GM12878 (cell line): ENCODE measurements around the gene FAF1. TPM values are rescaled to one million over a fixed set of nuclear protein-coding genes. Genes with fewer than 3 reads are reported as not detected.
A peak's percentile ranks its signal among the peaks of the same experiment; 100 is the strongest.

Experiments used
- ATAC-seq: fragments of 200-7000 bp; cut with Tn5 transposase; 3 replicates; pipeline ENCODE4 v1.9.1; 2020; ENCODE audit warnings: mild to moderate bottlenecking, moderate library complexity
- BruUV-seq: library from RNA; stranded (reverse); fragments of 400-500 nt; replicated peaks from 2 replicates; lab custom pipeline; 2021; lab: Mats Ljungman, UMichigan
- CTCF ChIA-PET: fragments of 300-600 bp; sonication (Branson Sonifier 250); formaldehyde crosslinking; extraction: SDS; loops from one replicate; lab custom pipeline; 2021; ENCODE audit warnings: inconsistent platforms; lab: Yijun Ruan, JAX
- POLR2A ChIA-PET: fragments of 350-600 bp; formaldehyde crosslinking; extraction: SDS; loops from one replicate; lab custom pipeline; 2021; ENCODE audit warnings: inconsistent platforms; lab: Charles Lee
- RAD21 ChIA-PET: fragments of 300-600 bp; sonication (Branson Sonifier 250); formaldehyde crosslinking; loops from one replicate; lab custom pipeline; 2023; ENCODE audit warnings: antibody characterized with exemption; ENCODE audit not compliant: unreplicated experiment; lab: Charles Lee
- SMC1A ChIA-PET: fragments of 300-600 bp; sonication (Branson Sonifier 250); formaldehyde crosslinking; loops from one replicate; lab custom pipeline; 2023; ENCODE audit not compliant: unreplicated experiment, uncharacterized antibody; lab: Charles Lee
- DNase-seq: peaks from one replicate; pipeline ENCODE4 v3.0.0-alpha.2; 2011; ENCODE audit warnings: low read depth, low spot score
- FAIRE-seq: peaks from 3 replicates; lab custom pipeline; 2011; peaks lifted over from hg19 to GRCh38; lab: Jason Lieb, UNC
- H2AFZ ChIP-seq: 2 replicates; pipeline ENCODE4 v1.6.0; 2011; ENCODE audit warnings: low read depth, low read length, control low read depth; ENCODE audit not compliant: control insufficient read depth
- H3K27ac ChIP-seq: 2 replicates; pipeline ENCODE4 v1.5.1; 2011; ENCODE audit warnings: control low read depth; ENCODE audit not compliant: control insufficient read depth, insufficient read depth
- H3K27me3 ChIP-seq, 2 experiments: replicated peaks in 1 of 2; 2 replicates each; pipeline versions ENCODE4 v1.6.0 to v1.6.1; 2011; ENCODE audit warnings: low read length in 1 of 2; ENCODE audit not compliant: control insufficient read depth in 2 of 2, insufficient read depth in 2 of 2
- H3K36me3 ChIP-seq, 2 experiments: 2 replicates each; pipeline ENCODE4 v1.5.1; 2011; ENCODE audit warnings: low read length in 1 of 2; ENCODE audit not compliant: control insufficient read depth in 2 of 2, insufficient read depth in 2 of 2
- H3K4me1 ChIP-seq: 2 replicates; pipeline ENCODE4 v1.6.1; 2011; ENCODE audit warnings: mild to moderate bottlenecking, low read length, moderate library complexity, mixed read lengths; ENCODE audit not compliant: control insufficient read depth, insufficient read depth
- H3K4me2 ChIP-seq: 2 replicates; pipeline ENCODE4 v1.6.0; 2011; ENCODE audit warnings: control low read depth; ENCODE audit not compliant: control insufficient read depth, insufficient read depth
- H3K4me3 ChIP-seq: fragments of 200-600 bp; sonication (generic); 2 replicates; pipeline ENCODE4 v1.5.1; 2016
- H3K79me2 ChIP-seq: 2 replicates; pipeline ENCODE4 v1.6.0; 2011; ENCODE audit warnings: low read length; ENCODE audit not compliant: control insufficient read depth, insufficient read depth
- H3K9ac ChIP-seq: 2 replicates; pipeline ENCODE4 v1.8.0; 2011; ENCODE audit warnings: low read length, control low read depth, mixed read lengths; ENCODE audit not compliant: control insufficient read depth, insufficient read depth
- H3K9me3 ChIP-seq: replicated peaks from 3 replicates; pipeline ENCODE4 v1.5.1; 2011; ENCODE audit warnings: mild to moderate bottlenecking, low read length; ENCODE audit not compliant: control insufficient read depth, insufficient read depth
- H4K20me1 ChIP-seq: 2 replicates; pipeline ENCODE4 v1.6.0; 2011; ENCODE audit not compliant: control insufficient read depth, insufficient read depth
- CBFB ChIP-seq: IDR thresholded peaks from 2 replicates; pipeline ENCODE4 v1.6.1; 2016; ENCODE audit warnings: antibody characterized with exemption, low read depth
- CREB1 ChIP-seq: IDR thresholded peaks from 2 replicates; pipeline ENCODE4 v1.6.1; 2012; ENCODE audit warnings: low read depth, mild to moderate bottlenecking, inconsistent platforms
- HDAC2 ChIP-seq: fragments of 200-600 bp; sonication (generic); IDR thresholded peaks from 2 replicates; pipeline ENCODE4 v1.6.1; 2017
- IKZF1 ChIP-seq: fragments of 450-650 bp; conservative IDR thresholded peaks from 2 replicates; pipeline ENCODE4 v1.6.1; 2017; ENCODE audit warnings: antibody characterized with exemption, mild to moderate bottlenecking
- JUND ChIP-seq: IDR thresholded peaks from 2 replicates; pipeline ENCODE4 v1.6.1; 2012; ENCODE audit warnings: low read depth, mild to moderate bottlenecking, low read length, improper control_type of control experiment, moderate library complexity
- NR2C1 ChIP-seq: fragments of 450-650 bp; IDR thresholded peaks from 2 replicates; pipeline ENCODE4 v1.6.1; 2017; ENCODE audit warnings: antibody characterized with exemption, mild to moderate bottlenecking, moderate library complexity
- PRDM15 ChIP-seq: fragments of 450-650 bp; formaldehyde crosslinking; IDR thresholded peaks from 2 replicates; pipeline ENCODE4 v1.4.0; 2020; ENCODE audit warnings: mild to moderate bottlenecking, moderate library complexity
- RAD21 ChIP-seq: IDR thresholded peaks from 2 replicates; pipeline ENCODE4 v1.6.1; 2011; ENCODE audit warnings: mild to moderate bottlenecking, low read depth, low read length, moderate library complexity; ENCODE audit not compliant: insufficient read depth
- RAD51 ChIP-seq: fragments of 450-650 bp; IDR thresholded peaks from 2 replicates; pipeline ENCODE4 v1.6.1; 2016; ENCODE audit warnings: moderate library complexity, mild to moderate bottlenecking, inconsistent platforms
- RB1 ChIP-seq: fragments of 450-650 bp; formaldehyde crosslinking; IDR thresholded peaks from 2 replicates; pipeline ENCODE4 v1.6.1; 2017; ENCODE audit warnings: mild to moderate bottlenecking, borderline replicate concordance
- RFX5 ChIP-seq: IDR thresholded peaks from 2 replicates; pipeline ENCODE4 v1.6.1; 2011; ENCODE audit warnings: low read depth, low read length, improper control_type of control experiment
- RUNX3 ChIP-seq: IDR thresholded peaks from 2 replicates; pipeline ENCODE4 v1.6.1; 2012; ENCODE audit warnings: low read length, inconsistent platforms
- YBX1 ChIP-seq: fragments of 450-650 bp; IDR thresholded peaks from 2 replicates; pipeline ENCODE4 v1.6.1; 2016; ENCODE audit warnings: antibody characterized with exemption
- ZBTB40 ChIP-seq: fragments of 450-650 bp; IDR thresholded peaks from 2 replicates; pipeline ENCODE4 v1.6.1; 2016; ENCODE audit warnings: mild to moderate bottlenecking, moderate library complexity, borderline replicate concordance
- WGBS: methylation state at CpG from one replicate; pipeline ENCODE4 v1.1.6; 2016; ENCODE audit warnings: low lambda C conversion rate; ENCODE audit not compliant: insufficient replicate concordance, insufficient coverage; ENCODE audit errors: missing lambda C conversion rate; 5-methylcytosine and 5-hydroxymethylcytosine counted together
- in situ Hi-C: fragments of 300-500 bp; cut with MboI; formaldehyde crosslinking; loops from 9 replicates; pipeline ENCODE4 v1.14.3; 2018; ENCODE audit warnings: mixed read lengths
- intact Hi-C: fragments of 100-400 bp; cut with micrococcal nuclease; formaldehyde crosslinking; loops from one replicate; pipeline ENCODE4 v1.14.2; 2022; ENCODE audit not compliant: unreplicated experiment
- polyA plus RNA-seq, 11 experiments: library from polyadenylated mRNA; depleted of rRNA in 4 of 11; unstranded in 6 of 11; stranded (reverse) in 5 of 11; fragments of >200 nt; fragmentation: Nextera tagmentation in 4 of 11; fragmentation: Illumina TruSeq in 1 of 11; extraction: Ambion mirVana in 4 of 11; extraction: Trizol in 1 of 11; gene quantifications; 1 replicate in 1 of 11; 2 replicates in 10 of 11; pipeline versions ENCODE4 v1.2.1 to v1.2.3, GENCODE V29; 2011 to 2016; ENCODE audit warnings: inconsistent platforms in 2 of 11, missing spikeins in 2 of 11, low read depth in 1 of 11
- total RNA-seq, 4 experiments: library from RNA; depleted of rRNA in 3 of 4; stranded (reverse); fragments of >200 nt in 3 of 4; fragmentation: Illumina TruSeq in 1 of 4; extraction: Trizol in 1 of 4; gene quantifications; 2 replicates each; pipeline versions ENCODE4 v1.2.1 to v1.2.3, GENCODE V29; 2013 to 2021
- TF ChIP-seq, protein P1 (sequence below): fragments of 450-650 bp; IDR thresholded peaks from 2 replicates; pipeline ENCODE4 v1.6.1; 2018; ENCODE audit warnings: borderline replicate concordance, mild to moderate bottlenecking; ENCODE audit not compliant: partially characterized antibody

The FAF1 gene
- total and polyA plus RNA-seq, 10 of the 15 experiments (the other 5 are each of a cell fraction or from before 2014, with no cell fraction given) = 8.6 to 54.5 (median 23.7) TPM

DNA sequence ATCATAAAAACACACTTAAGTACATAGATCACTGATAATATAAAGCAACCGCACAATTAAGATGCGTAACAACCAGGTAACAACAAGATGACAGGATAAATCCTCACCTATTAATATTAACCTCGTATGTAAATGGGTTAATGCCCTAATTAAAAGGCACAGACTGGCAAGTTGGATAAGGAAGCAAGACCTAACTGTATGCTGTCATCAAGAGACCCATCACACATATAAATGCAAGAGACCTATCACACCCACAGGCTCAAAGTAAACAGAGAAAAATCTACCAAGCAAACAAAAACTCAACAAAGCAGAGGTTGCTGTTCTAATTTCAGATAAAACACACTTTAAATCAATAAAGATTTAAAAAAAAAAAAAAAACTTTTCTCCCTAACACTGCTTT is 151.8 kb downstream of the FAF1 start (continued):
- TF ChIP-seq PRDM15 (CRISPR knock-in tag) (no peak), JUND (no peak), CREB1 (no peak), YBX1 (no peak), RFX5 (no peak), CBFB (no peak), RAD51 (no peak), RAD21 (no peak), HDAC2 (no peak), NR2C1 (no peak), IKZF1 (no peak)

GRCh38 chr1:50796272-50796671 is 163.8 kb downstream of the FAF1 start:
- ChIA-PET RAD21 (interaction anchor here (0.6 kb wide), 1 partner anchor 62 kb away, joined by 3 read pairs; no protein-coding TSS in a partner anchor), SMC1A (no interaction called here), POLR2A (no interaction called here), CTCF (interaction anchor here (0.9 to 1.3 kb wide), 3 partner anchors 13 to 77 kb away, joined by 3 to 4 read pairs (median 3); no protein-coding TSS in a partner anchor)
- WGBS = 95% methylated on average over 2 of the region's 2 CpGs
- Histone ChIP-seq H4K20me1 (no peaks in the 10 kb centered on the region), H3K4me2 (no peak overlapping the region), H3K4me1 (peaks cover 8% of the 10 kb centered on the region; the same call in 1 of the 2 replicates), H3K4me3 (no peak overlapping the region), H2AFZ (no peak overlapping the region), H3K9ac (no peak overlapping the region), H3K27me3 (no peaks in the 10 kb centered on the region), H3K36me3 (no peaks in the 10 kb centered on the region), H3K27ac (no peak overlapping the region), H3K9me3 (no peaks in the 10 kb centered on the region), H3K79me2 (no peaks in the 10 kb centered on the region)
- in situ Hi-C loops = no loop called here
- FAIRE-seq = peak; percentile 38
- DNase-seq = no peak
- intact Hi-C loops = no loop called here
- no peak for ATAC-seq
- no TSS peak for BruUV-seq
- TF ChIP-seq, protein P1, sequence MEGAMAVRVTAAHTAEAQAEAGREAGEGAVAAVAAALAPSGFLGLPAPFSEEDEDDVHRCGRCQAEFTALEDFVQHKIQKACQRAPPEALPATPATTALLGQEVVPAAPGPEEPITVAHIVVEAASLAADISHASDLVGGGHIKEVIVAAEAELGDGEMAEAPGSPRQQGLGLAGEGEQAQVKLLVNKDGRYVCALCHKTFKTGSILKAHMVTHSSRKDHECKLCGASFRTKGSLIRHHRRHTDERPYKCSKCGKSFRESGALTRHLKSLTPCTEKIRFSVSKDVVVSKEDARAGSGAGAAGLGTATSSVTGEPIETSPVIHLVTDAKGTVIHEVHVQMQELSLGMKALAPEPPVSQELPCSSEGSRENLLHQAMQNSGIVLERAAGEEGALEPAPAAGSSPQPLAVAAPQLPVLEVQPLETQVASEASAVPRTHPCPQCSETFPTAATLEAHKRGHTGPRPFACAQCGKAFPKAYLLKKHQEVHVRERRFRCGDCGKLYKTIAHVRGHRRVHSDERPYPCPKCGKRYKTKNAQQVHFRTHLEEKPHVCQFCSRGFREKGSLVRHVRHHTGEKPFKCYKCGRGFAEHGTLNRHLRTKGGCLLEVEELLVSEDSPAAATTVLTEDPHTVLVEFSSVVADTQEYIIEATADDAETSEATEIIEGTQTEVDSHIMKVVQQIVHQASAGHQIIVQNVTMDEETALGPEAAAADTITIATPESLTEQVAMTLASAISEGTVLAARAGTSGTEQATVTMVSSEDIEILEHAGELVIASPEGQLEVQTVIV = no peak
- peak; percentile 46; the same call in 1 of the 2 replicates for TF ChIP-seq ZBTB40
- TF ChIP-seq RB1 = no peak
- TF ChIP-seq RUNX3 = 0 out of 2 replicates have a peak, but pooled peaks have one; percentile 25
